Suprapubic skin (tissue), 4 donors: ENCODE measurements around the gene NPSR1. TPM values are rescaled to one million over a fixed set of nuclear protein-coding genes. Genes with fewer than 3 reads are reported as not detected.

Experiments used
- DNase-seq, 2 donors: peaks; one replicate each; pipeline ENCODE4 v3.0.0-alpha.2; 2019; ENCODE audit warnings: low spot score in 2 of 2
- H3K27ac ChIP-seq: fragments of 200-600 bp; sonication (generic); one replicate; pipeline ENCODE4 v1.5.1; 2019
- H3K27me3 ChIP-seq: fragments of 200-600 bp; sonication (generic); one replicate; pipeline ENCODE4 v1.5.1; 2019
- H3K36me3 ChIP-seq: fragments of 200-600 bp; sonication (generic); one replicate; pipeline ENCODE4 v1.5.1; 2019
- H3K4me1 ChIP-seq: fragments of 200-600 bp; sonication (generic); one replicate; pipeline ENCODE4 v1.5.1; 2019
- H3K4me3 ChIP-seq: fragments of 200-600 bp; sonication (generic); one replicate; pipeline ENCODE4 v1.5.1; 2019; ENCODE audit warnings: mild to moderate bottlenecking
- H3K9me3 ChIP-seq: fragments of 200-600 bp; sonication (generic); one replicate; pipeline ENCODE4 v1.5.1; 2019
- EP300 ChIP-seq: sonication (generic); formaldehyde crosslinking; IDR thresholded peaks from one replicate; pipeline ENCODE4 v1.6.1; 2017; ENCODE audit warnings: antibody characterized with exemption
- POLR2A ChIP-seq, 2 donors: fragments of 450-650 bp; IDR thresholded peaks; one replicate each; pipeline ENCODE4 v1.6.1; 2017; ENCODE audit warnings: antibody characterized with exemption in 2 of 2, mild to moderate bottlenecking in 2 of 2, moderate library complexity in 2 of 2
- POLR2AphosphoS5 ChIP-seq, 3 donors: sonication (generic); formaldehyde crosslinking; IDR thresholded peaks; one replicate each; pipeline ENCODE4 v1.6.1; 2017; ENCODE audit warnings: antibody characterized with exemption in 3 of 3
- WGBS: methylation state at CpG from one replicate; pipeline ENCODE4 v1.1.5; 2018; 5-methylcytosine and 5-hydroxymethylcytosine counted together
- total RNA-seq, 4 donors: library from RNA; depleted of rRNA; stranded (reverse); fragments of >200 nt; gene quantifications; one replicate each; pipeline ENCODE4 v1.1.0, GENCODE V29; 2016
- TF ChIP-seq, protein P1 (sequence below), 2 donors: fragments of 200-600 bp in 1 of 2; fragments of 450-650 bp in 1 of 2; sonication (generic) in 1 of 2; IDR thresholded peaks; one replicate each; pipeline ENCODE4 v1.5.1; 2016 to 2019; ENCODE audit warnings: antibody characterized with exemption in 2 of 2, mild to moderate bottlenecking in 1 of 2, moderate library complexity in 1 of 2

The NPSR1 gene
- total RNA-seq, 4 donors from 2014 or later: not detected

DNA sequence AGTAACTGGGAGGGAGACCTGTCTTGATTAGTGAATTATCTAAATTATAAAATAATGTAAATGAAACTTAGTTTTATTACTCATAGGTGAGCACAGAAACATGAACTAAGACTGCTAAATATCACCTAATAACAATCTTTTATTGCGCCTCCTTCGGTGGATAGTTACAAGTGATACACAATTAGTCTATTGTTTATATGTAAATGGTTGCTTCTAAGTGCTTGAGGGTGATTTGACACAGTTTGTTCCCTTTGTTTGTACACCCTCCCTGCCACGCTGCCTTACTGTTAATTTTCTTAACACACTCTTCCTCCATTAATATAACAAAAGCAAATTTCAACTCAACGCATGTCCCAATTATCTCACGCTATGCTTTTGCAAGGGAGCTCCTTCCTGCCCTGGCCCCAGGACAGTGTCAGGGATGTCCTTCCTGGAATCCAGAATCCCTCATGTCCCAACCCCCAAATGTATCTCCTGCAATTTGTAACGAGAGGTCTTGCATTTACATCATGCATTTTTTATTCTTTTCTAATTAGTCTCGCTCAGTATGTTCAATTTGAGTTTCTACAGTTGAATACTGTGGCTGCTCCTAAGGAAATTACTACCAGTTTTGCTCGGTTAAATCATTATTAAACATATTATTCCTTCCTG is 4.2 kb downstream of the NPSR1 start:
- H3K4me1 ChIP-seq: no peaks in the 10 kb centered on the region
- DNase-seq: no peak
- no peaks in the 10 kb centered on the region for H3K27me3 ChIP-seq
- no peak overlapping the region for H3K4me3 ChIP-seq
- TF ChIP-seq POLR2AphosphoS5 (IDR thresholded peaks at IDR 0.05): no peak
- TF ChIP-seq, protein P1, sequence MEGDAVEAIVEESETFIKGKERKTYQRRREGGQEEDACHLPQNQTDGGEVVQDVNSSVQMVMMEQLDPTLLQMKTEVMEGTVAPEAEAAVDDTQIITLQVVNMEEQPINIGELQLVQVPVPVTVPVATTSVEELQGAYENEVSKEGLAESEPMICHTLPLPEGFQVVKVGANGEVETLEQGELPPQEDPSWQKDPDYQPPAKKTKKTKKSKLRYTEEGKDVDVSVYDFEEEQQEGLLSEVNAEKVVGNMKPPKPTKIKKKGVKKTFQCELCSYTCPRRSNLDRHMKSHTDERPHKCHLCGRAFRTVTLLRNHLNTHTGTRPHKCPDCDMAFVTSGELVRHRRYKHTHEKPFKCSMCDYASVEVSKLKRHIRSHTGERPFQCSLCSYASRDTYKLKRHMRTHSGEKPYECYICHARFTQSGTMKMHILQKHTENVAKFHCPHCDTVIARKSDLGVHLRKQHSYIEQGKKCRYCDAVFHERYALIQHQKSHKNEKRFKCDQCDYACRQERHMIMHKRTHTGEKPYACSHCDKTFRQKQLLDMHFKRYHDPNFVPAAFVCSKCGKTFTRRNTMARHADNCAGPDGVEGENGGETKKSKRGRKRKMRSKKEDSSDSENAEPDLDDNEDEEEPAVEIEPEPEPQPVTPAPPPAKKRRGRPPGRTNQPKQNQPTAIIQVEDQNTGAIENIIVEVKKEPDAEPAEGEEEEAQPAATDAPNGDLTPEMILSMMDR (IDR thresholded peaks at IDR 0.05): no peak
- no peak for TF ChIP-seq POLR2A (IDR thresholded peaks at IDR 0.05)
- no peak for TF ChIP-seq EP300
- WGBS: 63% methylated on average over 8 of the region's 8 CpGs
- H3K36me3 ChIP-seq: no peaks in the 10 kb centered on the region
- no peak overlapping the region for H3K27ac ChIP-seq
- H3K9me3 ChIP-seq: no peaks in the 10 kb centered on the region

DNA sequence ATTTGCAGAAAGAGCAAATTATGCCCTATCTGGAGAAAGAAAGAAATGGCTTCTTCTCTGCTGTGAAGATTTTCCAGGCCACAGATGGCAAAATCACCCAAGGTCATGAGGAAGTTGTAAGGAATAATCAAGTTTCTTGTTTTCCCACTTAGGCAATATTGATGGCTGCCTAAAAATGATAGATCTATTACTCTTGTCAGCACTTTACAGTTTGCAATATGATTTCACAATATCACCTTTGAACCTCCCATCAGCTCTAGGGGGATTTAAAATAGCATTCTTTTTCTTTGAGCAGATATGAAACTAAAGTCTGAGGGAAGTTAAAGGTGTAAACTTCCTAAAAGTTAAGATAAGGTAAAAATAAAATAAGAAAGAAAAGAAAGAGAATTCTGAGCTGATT is 6.7 kb downstream of the NPSR1 start:
- H3K27ac ChIP-seq: no peak overlapping the region
- no peak for DNase-seq
- no peaks in the 10 kb centered on the region for H3K9me3 ChIP-seq
- no peak overlapping the region for H3K4me3 ChIP-seq
- no peaks in the 10 kb centered on the region for H3K36me3 ChIP-seq
- H3K27me3 ChIP-seq: no peaks in the 10 kb centered on the region
- H3K4me1 ChIP-seq: no peaks in the 10 kb centered on the region
- TF ChIP-seq, protein P1 (IDR thresholded peaks at IDR 0.05): no peak
- TF ChIP-seq POLR2A (IDR thresholded peaks at IDR 0.05) (no peak), POLR2AphosphoS5 (IDR thresholded peaks at IDR 0.05) (no peak), EP300 (no peak)

- no peak overlapping the region for H3K27ac ChIP-seq
- no peak for TF ChIP-seq POLR2AphosphoS5 (IDR thresholded peaks at IDR 0.05)
- no peak for TF ChIP-seq EP300
- TF ChIP-seq, protein P1 (IDR thresholded peaks at IDR 0.05): no peak
- no peak for TF ChIP-seq POLR2A (IDR thresholded peaks at IDR 0.05)
- H3K9me3 ChIP-seq: no peaks in the 10 kb centered on the region
- 90% methylated on average over 6 of the region's 6 CpGs for WGBS
- no peaks in the 10 kb centered on the region for H3K36me3 ChIP-seq
- no peaks in the 10 kb centered on the region for H3K27me3 ChIP-seq
- no peak overlapping the region for H3K4me3 ChIP-seq
- no peaks in the 10 kb centered on the region for H3K4me1 ChIP-seq
- DNase-seq: no peak
Measured at GRCh38 chr7:34672430-34672829, 14.4 kb downstream of the NPSR1 start.

GRCh38 chr7:34673066-34673465 is 15.0 kb downstream of the NPSR1 start:
- DNase-seq: no peak
- WGBS: 89% methylated on average over 3 of the region's 3 CpGs
- H3K4me1 ChIP-seq: no peaks in the 10 kb centered on the region
- H3K4me3 ChIP-seq: no peak overlapping the region
- no peaks in the 10 kb centered on the region for H3K36me3 ChIP-seq
- H3K9me3 ChIP-seq: no peaks in the 10 kb centered on the region
- no peaks in the 10 kb centered on the region for H3K27me3 ChIP-seq
- H3K27ac ChIP-seq: no peak overlapping the region
- TF ChIP-seq, protein P1 (IDR thresholded peaks at IDR 0.05): no peak
- no peak for TF ChIP-seq EP300
- TF ChIP-seq POLR2A (IDR thresholded peaks at IDR 0.05): no peak
- TF ChIP-seq POLR2AphosphoS5 (IDR thresholded peaks at IDR 0.05): no peak

DNA sequence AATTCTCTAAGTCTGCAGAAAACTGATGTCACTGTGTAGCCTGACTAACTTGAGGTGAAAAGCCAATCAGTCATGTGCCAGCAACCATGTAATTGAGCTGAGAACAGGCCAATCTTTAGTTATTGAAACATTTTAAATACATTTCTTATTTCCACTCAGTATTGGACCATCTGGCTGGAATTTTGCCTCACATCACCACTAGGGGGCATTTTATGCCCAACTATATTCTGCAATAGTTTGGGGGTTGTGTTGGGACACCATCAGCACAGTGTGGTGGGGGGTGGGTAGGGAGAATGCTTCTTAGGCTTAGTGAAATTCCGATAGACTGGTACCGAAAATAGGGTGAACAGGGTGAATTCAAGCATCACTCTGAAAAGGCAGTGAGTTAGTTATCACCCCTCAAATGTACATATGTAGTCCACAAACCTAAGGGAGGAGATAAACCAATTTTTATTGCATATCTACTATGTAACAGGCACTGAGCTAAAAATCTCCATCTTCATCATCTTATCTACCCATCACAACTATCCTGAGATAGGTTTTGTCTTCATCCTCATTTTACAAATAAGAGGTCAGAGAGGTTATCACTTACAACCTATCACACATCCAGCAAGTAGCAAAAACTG is 17.8 kb downstream of the NPSR1 start:
- Histone ChIP-seq H3K4me1 (no peaks in the 10 kb centered on the region), H3K9me3 (no peaks in the 10 kb centered on the region), H3K27ac (no peak overlapping the region), H3K27me3 (no peaks in the 10 kb centered on the region), H3K36me3 (no peaks in the 10 kb centered on the region), H3K4me3 (no peak overlapping the region)
- DNase-seq: no peak
- TF ChIP-seq POLR2AphosphoS5 (IDR thresholded peaks at IDR 0.05) (no peak), POLR2A (IDR thresholded peaks at IDR 0.05) (no peak), EP300 (no peak)
- TF ChIP-seq, protein P1 (IDR thresholded peaks at IDR 0.05): no peak
- WGBS: 63% methylated on average over 2 of the region's 2 CpGs
